Measurements from ENCODE around the gene ST6GAL1.

GRCh38 chr3:186902154-186902553 is 28.2 kb upstream of the ST6GAL1 start:
- TF ChIP-seq, protein P1, sequence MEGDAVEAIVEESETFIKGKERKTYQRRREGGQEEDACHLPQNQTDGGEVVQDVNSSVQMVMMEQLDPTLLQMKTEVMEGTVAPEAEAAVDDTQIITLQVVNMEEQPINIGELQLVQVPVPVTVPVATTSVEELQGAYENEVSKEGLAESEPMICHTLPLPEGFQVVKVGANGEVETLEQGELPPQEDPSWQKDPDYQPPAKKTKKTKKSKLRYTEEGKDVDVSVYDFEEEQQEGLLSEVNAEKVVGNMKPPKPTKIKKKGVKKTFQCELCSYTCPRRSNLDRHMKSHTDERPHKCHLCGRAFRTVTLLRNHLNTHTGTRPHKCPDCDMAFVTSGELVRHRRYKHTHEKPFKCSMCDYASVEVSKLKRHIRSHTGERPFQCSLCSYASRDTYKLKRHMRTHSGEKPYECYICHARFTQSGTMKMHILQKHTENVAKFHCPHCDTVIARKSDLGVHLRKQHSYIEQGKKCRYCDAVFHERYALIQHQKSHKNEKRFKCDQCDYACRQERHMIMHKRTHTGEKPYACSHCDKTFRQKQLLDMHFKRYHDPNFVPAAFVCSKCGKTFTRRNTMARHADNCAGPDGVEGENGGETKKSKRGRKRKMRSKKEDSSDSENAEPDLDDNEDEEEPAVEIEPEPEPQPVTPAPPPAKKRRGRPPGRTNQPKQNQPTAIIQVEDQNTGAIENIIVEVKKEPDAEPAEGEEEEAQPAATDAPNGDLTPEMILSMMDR (IDR thresholded peaks at IDR 0.05), result no peak
- TF ChIP-seq POLR2A (IDR thresholded peaks at IDR 0.05), result no peak
- no peak for TF ChIP-seq EP300 (IDR thresholded peaks at IDR 0.05)

All from upper lobe of left lung (tissue), 4 donors.